Left renal cortex interstitium (tissue), 4 donors: ENCODE data around the gene MEIOB. TPM values are rescaled to one million over a fixed set of nuclear protein-coding genes. Genes with fewer than 3 reads are reported as not detected.
"Not testable (repeated sequence)": the region's sequence is repeated elsewhere in the genome, so short reads cannot be mapped to it uniquely, and the experiment has no call there.

ENCODE experiments used
- DNase-seq, 4 donors: peaks; one replicate each; pipeline ENCODE4 v3.0.0-alpha.2; 2013; ENCODE audit warnings: low read depth in 4 of 4, low spot score in 2 of 4, missing footprints in 1 of 4
- polyA plus RNA-seq, 4 donors: library from polyadenylated mRNA; unstranded; fragments of 120-200 nt; gene quantifications; one replicate each; pipeline ENCODE4 v1.2.1, GENCODE V29; 2013; ENCODE audit not compliant: insufficient read length in 4 of 4

Gene MEIOB, protein sequence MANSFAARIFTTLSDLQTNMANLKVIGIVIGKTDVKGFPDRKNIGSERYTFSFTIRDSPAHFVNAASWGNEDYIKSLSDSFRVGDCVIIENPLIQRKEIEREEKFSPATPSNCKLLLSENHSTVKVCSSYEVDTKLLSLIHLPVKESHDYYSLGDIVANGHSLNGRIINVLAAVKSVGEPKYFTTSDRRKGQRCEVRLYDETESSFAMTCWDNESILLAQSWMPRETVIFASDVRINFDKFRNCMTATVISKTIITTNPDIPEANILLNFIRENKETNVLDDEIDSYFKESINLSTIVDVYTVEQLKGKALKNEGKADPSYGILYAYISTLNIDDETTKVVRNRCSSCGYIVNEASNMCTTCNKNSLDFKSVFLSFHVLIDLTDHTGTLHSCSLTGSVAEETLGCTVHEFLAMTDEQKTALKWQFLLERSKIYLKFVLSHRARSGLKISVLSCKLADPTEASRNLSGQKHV
- 1 to 10 TPM in 2 of 4 donors, under 1 TPM in 2; 0.47 to 2.7 (median 1.0) TPM for polyA plus RNA-seq

DNA sequence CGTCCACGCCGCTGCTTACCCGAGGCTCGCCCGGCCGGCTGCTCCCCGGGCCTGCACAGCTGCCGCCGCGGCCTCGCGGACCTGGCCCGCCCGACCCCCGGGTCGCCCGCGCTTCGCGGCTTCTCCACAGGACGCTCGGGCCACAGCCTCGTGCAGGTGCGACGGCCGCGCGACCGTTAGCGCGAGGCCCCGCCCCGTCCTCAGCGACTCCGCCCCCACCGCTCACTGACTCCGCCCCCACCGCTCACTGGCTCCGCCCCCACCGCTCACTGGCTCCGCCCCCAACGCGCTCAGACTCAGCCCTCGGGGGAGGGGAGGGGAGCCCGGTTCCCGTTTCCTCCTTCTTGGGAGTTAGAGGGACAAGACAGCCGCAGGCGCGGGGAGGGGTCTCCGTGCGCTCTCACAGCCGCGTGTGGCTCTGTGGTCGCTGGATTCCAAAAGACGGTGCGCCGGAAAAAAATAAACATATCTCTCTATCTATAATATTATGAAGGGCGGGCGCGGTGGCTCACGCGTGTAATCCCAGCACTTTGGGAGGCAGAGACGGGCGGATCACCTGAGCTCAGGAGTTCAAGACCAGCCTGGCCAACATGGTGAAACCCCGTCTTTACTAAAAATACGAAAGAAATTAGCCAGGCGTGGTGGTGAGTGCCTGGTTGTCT is at the start of gene MEIOB:
Gene MEIOB, minus strand, starts transcription at position 191 of the 662 bp plus-strand sequence. CDS start 3,989 bp downstream, outside the sequence.
- DNase-seq, result no peak

DNA sequence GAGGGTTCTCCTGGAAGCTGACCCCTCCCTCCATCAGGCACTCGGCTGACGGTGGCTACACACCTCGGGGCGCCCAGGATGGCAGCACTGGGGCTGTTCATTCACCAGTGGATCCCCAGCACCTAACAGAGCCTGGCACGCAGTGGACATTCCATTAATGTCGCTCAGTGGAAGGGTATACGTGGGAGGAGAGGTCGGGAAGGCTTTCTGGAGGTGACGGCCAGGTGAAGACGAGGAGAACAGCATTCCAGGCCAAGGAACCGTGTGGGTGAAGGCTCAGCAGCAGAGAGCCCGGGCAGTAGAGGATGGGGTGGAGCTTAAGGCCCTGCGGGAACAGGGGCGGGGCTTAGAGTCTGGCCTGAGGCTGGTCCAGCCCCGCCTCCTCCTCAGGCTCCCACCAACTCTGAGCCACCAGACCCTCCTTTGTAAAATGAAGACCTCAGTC is 48.8 kb upstream of the MEIOB start:
- DNase-seq, result no peak

DNA sequence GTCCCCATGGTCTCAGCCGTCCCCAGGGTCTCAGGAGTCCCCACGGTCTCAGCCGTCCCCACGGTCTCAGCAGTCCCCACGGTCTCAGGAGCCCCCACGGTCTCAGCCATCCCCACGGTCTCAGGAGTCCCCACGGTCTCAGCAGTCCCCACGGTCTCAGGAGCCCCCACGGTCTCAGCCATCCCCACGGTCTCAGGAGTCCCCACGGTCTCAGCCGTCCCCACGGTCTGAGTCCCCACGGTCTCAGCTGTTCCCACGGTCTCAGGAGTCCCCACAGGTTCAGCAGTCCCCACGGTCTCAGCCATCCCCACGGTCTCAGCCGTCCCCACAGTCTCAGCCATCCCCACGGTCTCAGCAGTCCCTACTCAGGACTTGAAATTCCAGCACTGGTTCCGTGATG is 48.2 kb upstream of the MEIOB start:
- not testable (repeated sequence) for DNase-seq

DNA sequence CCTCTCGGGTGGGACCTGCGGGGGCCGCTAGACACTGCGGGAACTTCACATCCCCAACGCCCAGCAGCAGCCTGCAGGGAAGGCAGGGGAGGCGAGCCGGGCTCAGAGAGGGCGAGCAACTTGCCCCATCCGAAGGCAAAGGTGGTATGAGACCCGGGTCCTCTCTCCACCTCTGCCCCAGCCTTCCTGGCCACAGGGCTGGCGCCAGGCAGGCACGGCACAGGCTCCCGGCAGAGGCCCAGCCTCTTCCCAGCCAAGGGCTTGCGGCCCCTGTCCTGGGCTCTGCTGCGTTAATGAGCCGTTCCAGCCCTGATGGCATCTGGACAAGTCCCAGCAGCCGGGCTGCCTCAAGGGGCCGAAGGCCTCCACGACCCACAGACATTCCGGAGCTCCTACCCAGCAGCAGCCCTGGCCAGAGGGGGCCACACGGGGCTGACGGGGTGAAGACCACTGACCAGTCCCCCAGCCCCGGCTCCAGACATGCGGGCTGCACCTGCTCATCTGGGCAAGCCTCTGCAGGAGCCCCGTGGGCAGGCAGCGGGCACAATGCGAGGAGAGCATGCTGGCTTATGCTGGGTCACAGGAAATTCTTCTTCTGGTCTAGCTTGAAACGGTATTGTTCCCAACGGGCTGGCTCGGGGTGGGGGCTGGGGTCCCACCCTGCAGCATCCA is 47.5 kb upstream of the MEIOB start:
- no peak for DNase-seq

DNA sequence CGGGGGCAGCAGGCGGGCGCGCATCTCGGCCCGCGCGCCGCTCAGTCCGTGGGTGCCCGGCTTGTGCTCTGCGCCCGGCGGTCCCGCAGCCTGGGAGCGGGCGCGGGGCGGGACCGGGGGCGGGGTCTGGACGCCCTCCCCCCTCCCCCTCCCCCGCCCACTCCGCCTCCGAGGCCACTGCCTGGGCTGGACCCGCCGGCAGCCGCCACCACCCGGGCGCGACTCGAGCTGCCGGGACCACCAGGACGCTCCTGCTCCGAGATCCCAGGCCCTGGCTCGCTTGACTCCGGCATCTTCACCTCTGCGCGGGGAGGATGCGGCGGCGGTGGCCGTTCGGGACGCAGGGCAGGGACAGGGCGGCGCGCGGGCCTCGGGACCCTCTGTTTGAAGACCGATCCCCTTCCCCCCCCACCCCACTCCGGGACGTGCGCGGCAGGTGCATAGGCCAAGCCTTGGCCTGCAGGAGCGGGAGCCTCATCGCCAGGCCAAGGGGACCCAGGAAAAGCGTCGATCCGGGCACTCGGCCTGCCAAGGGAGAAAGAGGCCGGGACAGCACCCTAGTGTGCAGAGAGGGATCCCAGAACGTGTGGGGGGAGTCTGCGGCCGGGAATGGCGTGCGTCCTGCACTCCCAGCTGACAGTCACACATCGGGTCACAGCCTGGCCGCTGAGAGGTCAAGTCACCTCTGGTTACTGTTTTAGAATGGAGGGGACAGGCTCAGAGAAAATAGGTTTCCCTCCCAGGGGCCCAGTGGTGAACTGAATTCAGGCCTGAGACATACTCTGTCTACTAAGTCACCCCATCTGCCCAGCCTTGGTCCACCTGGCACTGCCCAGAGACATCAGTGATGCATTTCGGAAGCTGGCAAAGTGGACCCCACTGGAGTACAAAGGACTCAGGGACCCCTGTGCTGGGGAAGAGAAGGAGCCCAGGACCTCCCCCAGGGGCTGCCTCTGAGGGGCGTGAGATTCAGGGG is 46.7 kb upstream of the MEIOB start, which contains the start of gene HS3ST6:
Gene HS3ST6, minus strand, starts transcription at position 65 of the 976 bp plus-strand sequence. CDS start 92 bp downstream, outside the sequence.
- DNase-seq, result no peak

DNA sequence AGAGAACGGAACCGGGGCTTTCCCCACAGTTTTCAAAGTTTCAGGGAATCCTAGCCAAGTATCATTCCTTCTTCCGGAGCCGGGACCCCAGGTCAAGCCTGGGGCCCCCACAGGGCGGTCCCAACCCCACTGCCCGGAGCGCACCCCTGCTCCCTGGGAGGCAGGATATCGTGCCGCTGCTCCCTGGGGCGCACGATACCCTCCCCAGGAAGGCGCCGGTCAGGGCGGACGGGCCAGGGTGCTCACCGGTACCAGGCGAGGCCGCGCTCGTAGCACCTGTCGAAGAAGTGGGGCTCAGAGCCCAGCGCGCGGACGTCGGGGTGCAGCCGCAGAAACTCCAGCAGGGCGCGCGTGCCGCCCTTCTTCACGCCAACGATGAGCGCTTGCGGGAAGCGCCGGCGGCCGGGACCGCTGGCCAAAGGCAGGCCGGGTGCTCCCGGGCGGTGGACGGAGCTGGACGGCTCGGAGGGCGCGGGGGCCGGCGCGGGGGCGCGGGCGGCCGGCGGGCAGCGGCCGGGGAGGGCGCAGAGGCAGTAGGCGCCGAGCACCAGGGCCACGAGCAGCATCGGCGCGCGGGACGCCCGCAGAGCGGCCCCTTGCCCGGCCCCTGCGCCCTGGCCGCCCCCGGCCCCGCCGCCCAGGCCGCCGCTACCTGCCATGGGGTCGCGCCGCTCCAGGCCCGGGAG is 45.8 kb upstream of the MEIOB start:
- DNase-seq, result no peak

DNA sequence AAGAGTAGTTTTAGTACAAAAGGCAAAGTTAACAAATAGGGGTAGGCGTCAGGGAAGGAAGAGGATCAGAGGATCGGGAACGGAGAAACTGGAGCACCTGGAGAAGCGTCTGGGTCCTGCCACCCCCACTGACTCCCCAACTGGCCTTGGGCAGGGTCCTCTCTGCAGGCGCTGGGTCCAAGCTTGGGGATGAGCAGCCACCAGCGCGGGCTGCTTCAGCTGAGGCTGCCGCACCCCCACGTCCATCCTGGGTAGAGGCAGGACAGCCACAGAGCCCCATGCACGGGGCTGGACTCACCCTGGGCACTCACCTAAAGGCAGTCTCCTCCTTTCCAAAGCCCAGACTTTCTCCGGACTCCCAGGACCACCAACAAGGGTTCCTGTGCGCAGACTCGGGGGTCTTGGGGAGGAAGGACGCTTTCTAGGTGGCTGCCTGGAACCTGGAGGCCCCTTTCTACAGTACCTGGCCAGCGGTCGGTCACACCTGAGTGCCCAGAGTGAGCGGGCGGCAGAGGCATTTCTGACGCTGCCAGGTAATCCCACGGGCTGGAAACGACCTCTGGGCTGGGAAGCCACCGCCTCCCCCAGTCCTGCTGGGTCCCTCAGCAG is 45.2 kb upstream of the MEIOB start:
- no peak for DNase-seq

DNA sequence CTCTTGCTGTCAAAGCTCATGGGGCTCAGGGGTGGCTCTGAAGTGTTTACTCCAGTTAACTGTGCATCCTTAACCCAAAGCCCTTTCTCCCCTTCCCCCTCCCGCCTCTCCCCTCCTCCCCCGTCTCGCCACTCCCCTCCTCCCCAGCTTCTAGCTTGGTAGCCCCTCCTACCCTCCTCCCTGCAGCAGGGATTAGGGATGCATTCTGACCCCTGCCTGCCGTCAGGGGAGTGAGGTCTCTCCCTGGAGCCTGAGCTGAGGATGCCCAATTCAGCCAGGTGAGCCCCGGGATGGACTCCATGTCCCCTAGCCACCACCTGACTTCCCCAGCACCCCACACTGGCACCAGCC is 44.7 kb upstream of the MEIOB start:
- no peak for DNase-seq

DNA sequence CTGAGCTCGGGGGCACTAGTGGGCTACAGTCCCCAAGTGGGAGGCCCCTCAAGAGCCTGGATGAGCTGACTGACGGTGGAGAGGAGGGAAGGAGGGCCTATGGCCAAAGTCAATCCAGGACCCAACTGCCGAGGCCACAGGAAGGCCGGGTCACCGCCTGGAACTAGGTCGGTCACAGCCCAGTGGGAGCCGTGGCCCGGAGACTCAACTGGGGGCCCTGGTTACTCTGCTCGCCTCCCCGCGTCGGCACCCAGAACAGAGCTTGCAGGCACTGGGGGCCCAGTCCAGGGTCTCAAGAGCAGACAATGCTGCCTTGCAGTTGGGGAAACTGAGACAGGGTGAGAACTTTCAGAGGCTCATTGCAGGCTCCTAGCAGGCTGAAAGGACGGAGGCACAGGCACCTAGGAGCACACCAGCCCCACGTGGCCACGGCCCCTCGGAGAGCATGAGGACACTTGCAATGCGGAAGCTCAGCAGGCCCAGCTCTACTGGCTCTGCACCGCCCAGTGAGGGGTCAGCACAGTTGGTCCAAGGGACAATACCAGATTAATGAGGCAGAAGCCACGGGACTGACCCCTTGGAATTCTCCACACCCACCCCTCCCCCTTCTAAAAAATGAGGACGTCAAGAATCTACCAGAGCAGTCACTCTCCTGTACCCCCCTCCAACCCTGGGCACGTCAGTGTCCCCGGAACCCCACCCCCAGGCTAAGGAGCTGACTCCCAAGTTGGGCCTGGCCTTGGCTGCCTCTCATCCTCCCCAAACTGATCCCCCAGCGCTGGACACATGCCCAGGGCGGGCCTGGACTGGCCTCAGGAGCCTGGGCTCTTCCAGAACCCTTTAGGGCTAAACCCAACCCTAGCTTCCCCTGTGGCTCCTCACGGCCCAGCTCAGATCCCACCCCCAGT is 44.0 kb upstream of the MEIOB start:
- DNase-seq, result no peak

DNA sequence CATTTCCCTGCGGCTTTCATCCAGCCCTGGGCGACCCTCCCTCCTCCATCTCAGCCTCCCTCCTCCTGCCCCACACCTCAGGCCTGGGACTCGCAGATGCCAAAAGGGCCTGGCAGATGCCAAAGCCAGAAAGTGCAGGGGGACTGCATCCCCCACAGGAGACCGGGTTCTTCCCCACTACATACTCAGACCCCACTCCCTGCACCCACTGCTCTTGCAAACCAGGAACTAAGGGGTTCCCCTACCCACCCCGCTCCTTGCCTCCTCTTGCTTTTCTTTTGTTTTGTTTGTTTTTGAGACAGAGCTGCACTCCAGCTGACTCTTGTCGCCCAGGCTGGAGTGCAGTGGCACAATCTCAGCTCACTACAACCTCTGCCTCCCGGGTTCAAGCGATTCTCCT is 43.0 kb upstream of the MEIOB start:
- no peak for DNase-seq

DNA sequence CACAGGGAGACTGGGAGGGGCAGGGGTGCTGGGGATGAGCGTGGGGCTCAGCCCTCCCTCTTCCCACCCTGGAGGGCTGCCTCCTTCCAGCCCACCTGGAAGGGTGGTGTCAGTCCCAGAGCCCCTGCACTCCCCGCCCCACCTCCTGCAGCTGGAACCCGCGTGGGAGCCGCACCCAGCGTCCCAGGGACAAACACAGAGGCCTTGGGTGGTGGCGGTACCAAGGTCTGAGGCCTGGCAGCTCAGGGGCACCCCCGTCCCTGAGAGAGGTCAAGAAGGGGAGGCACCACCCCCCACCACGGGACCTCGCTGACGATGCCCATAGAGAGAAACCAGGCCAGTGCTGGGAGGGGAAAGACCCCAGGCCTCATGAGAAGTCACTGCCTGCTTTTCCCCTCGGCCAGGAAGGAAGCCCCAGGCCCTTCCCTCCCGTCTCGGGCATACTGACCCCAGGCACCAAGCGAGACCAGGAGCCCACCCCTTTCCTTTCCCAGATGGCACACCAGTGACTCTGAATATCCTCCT is 42.2 kb upstream of the MEIOB start:
- no peak for DNase-seq

DNA sequence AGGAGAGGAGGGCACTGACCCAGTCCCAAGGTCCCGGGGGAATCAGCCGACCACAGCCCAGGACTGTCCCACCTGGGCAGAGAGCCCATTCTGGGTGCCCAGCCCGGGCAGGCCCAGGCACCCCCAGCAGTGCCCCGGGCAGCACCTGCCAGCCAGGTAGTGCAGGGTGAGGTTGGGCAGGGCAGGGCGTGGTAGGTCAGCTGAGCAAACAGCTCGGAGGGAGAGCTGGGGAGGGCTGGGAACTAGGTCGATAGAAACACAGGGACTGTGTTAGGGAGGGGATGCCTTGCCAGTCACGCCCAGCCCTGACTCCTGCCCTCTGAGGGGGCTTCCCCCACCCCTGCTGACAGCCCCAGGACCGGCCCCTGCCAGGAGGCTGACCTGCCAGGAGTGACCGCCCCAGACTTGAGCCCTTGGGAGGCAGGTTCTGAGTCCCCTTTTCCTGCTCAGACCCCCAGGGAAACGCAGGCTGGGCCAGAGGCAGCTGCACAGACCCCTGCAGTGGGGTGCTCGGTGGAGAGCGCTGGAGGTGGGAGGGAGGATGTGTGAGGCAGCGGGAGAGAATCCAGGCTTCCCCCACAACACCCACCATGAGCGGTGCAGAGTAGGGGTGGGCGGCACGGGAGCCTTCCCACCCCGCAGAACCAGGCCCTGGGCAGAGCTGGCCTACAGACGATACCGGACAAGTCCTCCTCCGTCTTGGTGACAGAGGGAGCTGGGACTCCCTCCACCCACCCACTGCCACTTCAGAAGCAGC is 41.5 kb upstream of the MEIOB start:
- DNase-seq, result no peak

DNA sequence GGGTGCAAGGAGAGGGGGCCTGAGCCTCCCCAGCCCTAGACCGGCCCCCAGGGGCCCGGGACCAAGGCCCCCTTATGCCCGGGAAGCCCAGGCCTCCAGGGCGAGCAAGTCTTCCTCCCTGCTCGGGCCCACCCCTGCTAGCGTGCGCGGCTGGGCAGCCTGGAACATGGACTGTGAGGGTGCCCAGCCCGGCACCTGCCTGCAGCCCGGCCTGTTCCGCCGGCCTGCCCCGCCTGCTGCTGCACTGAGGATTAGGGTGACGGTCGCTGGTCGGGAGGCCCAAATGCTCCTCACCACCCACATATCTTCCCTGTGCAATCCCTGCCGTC is 40.2 kb upstream of the MEIOB start:
- no peak for DNase-seq

DNA sequence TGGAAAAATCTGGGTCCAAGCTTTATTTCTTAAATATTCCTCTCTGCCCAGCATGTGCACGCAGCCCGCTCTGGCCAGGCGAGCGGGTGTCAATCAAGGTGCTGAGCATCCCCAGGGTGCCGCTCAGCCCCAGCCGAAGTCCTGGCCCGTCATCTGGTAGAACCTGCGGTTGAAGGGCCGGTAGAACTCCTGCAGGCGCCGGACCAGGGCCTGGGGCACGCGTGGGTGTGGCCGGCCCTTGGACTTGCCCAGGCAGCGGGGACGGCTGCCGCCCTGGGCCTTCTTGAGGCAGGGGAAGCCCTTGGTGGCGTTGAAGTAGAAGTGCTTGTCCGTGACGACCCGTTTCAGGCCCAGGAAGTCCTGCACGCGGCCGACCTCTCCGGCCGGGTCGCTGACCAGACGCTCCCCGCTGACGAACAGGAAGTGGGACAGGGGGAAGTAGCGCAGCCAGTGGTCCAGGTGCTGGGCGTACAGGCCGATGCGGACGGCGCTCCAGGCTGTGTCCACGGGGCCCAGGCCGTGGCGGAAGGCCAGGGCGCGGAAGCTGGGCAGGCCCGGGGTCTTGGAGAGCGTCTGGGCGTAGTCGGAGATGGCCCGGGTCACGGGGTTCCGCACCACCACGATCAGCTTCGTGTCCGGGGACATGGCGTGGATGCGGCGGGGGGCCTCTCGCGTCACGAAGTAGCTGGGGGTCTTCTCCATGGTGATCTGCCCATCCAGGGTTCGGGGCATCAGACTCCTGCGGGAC is 39.7 kb upstream of the MEIOB start:
- no peak for DNase-seq

DNA sequence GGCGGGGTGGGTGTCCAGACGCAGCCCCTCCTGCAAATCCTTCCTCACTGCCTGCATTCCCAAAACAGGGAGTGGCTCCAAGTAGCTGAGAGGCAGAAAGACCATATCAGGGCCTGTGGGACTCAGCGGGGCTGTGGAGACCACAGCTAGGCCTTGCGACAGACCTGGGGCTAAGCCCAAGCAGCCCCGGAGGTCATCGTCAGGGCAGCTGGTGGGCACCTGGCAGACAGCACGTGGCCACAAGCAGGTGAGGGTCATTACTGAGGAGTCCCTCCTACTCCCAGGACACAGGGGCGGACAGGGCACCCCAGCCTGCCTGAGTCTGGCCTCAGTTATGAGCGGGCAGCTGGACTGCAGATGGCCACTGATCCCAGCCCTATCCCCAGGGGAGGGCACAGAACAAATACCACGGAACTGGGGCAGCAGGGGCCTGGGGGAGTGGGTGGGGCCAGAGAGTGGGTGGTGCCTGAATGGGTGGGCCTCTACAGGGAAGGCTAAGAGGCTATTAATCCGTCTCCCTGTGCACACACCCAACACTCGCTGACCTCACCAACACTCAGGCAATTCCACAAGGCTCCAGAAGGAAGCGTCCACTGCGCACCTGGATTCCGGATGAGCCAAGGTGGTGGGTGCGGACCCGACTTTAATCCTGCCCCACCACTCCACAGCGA is 37.7 kb upstream of the MEIOB start:
- no peak for DNase-seq

DNA sequence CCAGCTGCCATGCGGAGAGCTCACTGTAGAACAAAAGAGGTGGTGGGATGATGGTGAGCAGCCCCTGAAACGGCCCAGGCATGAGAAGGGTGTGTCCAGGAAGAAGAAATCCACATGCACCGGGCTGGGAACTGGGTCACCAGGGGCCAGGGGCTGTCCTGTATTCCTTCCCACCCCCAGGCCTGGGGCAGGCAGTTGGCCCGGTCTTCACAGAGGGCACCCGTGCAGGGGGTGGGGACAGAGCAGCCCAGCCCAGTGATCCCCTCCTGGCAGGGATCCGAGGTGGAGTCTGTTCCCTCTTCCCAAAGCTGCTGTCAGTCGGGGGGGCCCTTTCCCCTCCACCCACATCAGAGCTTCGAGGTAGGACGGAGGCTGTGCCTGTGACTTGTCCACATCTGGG is 37.0 kb upstream of the MEIOB start:
- no peak for DNase-seq
